ENCODE results near the gene PLD3. TPM values are rescaled to one million over a fixed set of nuclear protein-coding genes. Genes with fewer than 3 reads are reported as not detected.

PLD3 gene
- total RNA-seq, 1 donor from 2014 or later: 1,227 TPM

- TF ChIP-seq CTCF (IDR thresholded peaks at IDR 0.05; ENCODE audit: partially characterized antibody, unreplicated experiment): no peak
- Mint-ChIP-seq H3K27ac (ENCODE audit: unreplicated experiment) (no peak overlapping the region), H3K27me3 (ENCODE audit: unreplicated experiment) (no peaks in the 10 kb centered on the region), H3K9me3 (ENCODE audit: unreplicated experiment) (no peaks in the 10 kb centered on the region), H3K4me1 (ENCODE audit: low read depth, unreplicated experiment) (peaks cover 3% of the 10 kb centered on the region), H3K4me3 (ENCODE audit: unreplicated experiment) (no peak overlapping the region), H3K36me3 (ENCODE audit: unreplicated experiment) (no peaks in the 10 kb centered on the region)
- DNase-seq: no peak
Measured at GRCh38 chr19:40304306-40304705, 44.2 kb upstream of the PLD3 start.

DNA sequence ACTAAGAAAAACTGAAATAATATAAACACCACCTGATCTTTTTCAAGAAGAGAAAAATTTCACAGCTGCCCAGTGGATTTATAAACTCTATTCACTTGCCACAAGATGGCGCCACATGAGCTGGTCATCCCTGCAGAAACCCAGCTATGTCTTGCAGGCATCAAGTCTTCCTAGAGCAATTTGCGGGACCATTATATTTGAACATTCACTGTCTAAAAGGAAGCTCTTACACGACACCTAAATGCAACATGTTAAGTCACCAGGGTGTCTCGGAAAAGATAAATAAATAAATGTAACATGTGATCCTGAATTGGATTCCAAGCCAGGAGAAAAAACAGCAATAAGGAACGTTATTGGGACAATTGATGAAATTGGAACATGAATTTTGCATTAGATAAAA lies 43.1 kb upstream of the PLD3 start:
- H3K27ac Mint-ChIP-seq (ENCODE audit: unreplicated experiment): no peak overlapping the region
- no peak overlapping the region for H3K4me3 Mint-ChIP-seq (ENCODE audit: unreplicated experiment)
- H3K27me3 Mint-ChIP-seq (ENCODE audit: unreplicated experiment): no peaks in the 10 kb centered on the region
- H3K36me3 Mint-ChIP-seq (ENCODE audit: unreplicated experiment): no peaks in the 10 kb centered on the region
- TF ChIP-seq CTCF (IDR thresholded peaks at IDR 0.05; ENCODE audit: partially characterized antibody, unreplicated experiment): peak; percentile 84
- peaks cover 5% of the 10 kb centered on the region for H3K4me1 Mint-ChIP-seq (ENCODE audit: low read depth, unreplicated experiment)
- peak; percentile 83 for DNase-seq
- H3K9me3 Mint-ChIP-seq (ENCODE audit: unreplicated experiment): no peaks in the 10 kb centered on the region

DNA sequence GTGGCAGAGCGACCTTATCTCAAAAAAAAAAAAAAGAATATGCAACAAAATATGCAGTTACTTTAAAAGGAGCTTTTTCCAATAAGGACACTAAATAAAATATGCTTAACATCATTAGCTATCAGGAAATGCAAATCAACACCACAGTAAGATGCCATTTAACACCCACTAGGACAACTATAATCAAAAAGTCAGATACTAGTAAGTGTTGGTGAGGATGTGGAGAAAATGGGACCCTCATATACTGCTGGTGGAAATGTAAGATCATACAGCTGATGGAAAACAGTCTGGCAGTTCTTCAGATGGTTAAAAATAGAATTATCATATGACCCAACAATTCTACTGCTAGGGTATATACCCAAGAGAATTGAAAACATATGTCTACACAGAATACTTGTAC lies 38.8 kb upstream of the PLD3 start:
- Mint-ChIP-seq H3K36me3 (ENCODE audit: unreplicated experiment) (no peaks in the 10 kb centered on the region), H3K9me3 (ENCODE audit: unreplicated experiment) (no peaks in the 10 kb centered on the region), H3K4me1 (ENCODE audit: low read depth, unreplicated experiment) (peaks cover 5% of the 10 kb centered on the region), H3K27me3 (ENCODE audit: unreplicated experiment) (no peaks in the 10 kb centered on the region), H3K4me3 (ENCODE audit: unreplicated experiment) (no peak overlapping the region), H3K27ac (ENCODE audit: unreplicated experiment) (no peak overlapping the region)
- no peak for DNase-seq
- no peak for TF ChIP-seq CTCF (IDR thresholded peaks at IDR 0.05; ENCODE audit: partially characterized antibody, unreplicated experiment)

- no peak overlapping the region for H3K4me3 Mint-ChIP-seq (ENCODE audit: unreplicated experiment)
Measured at GRCh38 chr19:40312533-40312932, 36.0 kb upstream of the PLD3 start.

More at GRCh38 chr19:40312533-40312932, 36.0 kb upstream of the PLD3 start:
- DNase-seq: no peak
- TF ChIP-seq CTCF (IDR thresholded peaks at IDR 0.05; ENCODE audit: partially characterized antibody, unreplicated experiment): no peak
- no peaks in the 10 kb centered on the region for H3K36me3 Mint-ChIP-seq (ENCODE audit: unreplicated experiment)
- peaks cover 2% of the 10 kb centered on the region for H3K4me1 Mint-ChIP-seq (ENCODE audit: low read depth, unreplicated experiment)
- H3K27ac Mint-ChIP-seq (ENCODE audit: unreplicated experiment): no peak overlapping the region
- H3K27me3 Mint-ChIP-seq (ENCODE audit: unreplicated experiment): no peaks in the 10 kb centered on the region
- H3K9me3 Mint-ChIP-seq (ENCODE audit: unreplicated experiment): no peaks in the 10 kb centered on the region
